VCaP (cell line): ENCODE measurements around the gene RUSC1.
A peak's percentile ranks its signal among the peaks of the same experiment; 100 is the strongest.

Experiments
- H3K27ac ChIP-seq: fragments of 450-650 bp; 2 replicates; pipeline ENCODE4 v1.5.1; 2017
- TF ChIP-seq, protein P1 (sequence below): fragments of 450-650 bp; conservative IDR thresholded peaks from 2 replicates; pipeline ENCODE4 v1.5.1; 2017; ENCODE audit warnings: mild to moderate bottlenecking, moderate library complexity

Gene RUSC1

DNA sequence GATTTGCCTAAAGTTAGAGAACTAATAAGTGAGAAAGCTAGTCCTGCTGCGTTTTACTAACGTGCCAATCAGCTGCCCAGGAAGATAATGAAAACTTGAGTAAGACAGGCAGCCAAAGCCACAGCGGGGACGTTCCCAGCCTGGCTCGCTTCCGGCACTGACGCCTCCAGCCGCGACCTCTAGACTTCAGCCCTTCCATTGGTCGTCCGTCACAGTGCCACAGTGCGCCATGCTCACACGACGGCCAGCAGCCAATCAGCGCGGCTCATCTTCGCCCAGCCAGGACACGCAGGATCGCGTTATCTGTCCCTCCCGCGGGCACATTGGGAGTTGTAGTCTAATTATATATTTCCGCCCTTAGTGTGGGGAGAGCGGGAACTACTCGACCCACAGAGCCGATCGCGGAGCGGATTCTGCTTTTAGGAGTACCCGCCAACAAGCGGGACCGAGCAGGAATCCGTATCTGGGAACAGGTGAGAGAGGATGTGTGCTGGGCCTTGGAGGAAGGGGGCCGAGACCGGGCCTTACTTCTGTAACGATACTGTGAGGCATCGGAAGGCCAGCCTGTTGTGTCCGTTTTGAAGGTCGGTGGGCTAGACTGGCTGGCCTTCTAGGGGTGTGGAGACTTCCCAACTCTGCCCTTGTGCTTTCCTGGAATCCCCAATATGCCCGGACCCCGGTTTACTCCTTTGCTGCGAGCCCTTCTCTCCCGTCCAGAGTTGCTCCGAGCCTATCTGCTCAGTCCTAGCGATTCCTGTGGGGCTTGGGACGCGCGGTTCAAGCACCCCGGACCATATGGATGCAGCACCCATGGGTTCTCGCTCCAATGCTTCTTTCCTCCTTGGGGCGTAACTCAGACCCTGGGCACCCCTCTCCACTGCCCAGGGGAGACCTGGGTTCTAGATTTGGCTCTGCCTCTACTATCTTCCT is 11.9 kb upstream of the RUSC1 start, which contains the start of gene FDPS:
Gene FDPS (plus strand): TSS at position 374 of the 930 bp plus-strand sequence. CDS start 924 bp downstream, outside the sequence.
- TF ChIP-seq, protein P1, sequence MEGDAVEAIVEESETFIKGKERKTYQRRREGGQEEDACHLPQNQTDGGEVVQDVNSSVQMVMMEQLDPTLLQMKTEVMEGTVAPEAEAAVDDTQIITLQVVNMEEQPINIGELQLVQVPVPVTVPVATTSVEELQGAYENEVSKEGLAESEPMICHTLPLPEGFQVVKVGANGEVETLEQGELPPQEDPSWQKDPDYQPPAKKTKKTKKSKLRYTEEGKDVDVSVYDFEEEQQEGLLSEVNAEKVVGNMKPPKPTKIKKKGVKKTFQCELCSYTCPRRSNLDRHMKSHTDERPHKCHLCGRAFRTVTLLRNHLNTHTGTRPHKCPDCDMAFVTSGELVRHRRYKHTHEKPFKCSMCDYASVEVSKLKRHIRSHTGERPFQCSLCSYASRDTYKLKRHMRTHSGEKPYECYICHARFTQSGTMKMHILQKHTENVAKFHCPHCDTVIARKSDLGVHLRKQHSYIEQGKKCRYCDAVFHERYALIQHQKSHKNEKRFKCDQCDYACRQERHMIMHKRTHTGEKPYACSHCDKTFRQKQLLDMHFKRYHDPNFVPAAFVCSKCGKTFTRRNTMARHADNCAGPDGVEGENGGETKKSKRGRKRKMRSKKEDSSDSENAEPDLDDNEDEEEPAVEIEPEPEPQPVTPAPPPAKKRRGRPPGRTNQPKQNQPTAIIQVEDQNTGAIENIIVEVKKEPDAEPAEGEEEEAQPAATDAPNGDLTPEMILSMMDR, result no peak
- peak within 1 kb of the TSS; percentile 88 for H3K27ac ChIP-seq

DNA sequence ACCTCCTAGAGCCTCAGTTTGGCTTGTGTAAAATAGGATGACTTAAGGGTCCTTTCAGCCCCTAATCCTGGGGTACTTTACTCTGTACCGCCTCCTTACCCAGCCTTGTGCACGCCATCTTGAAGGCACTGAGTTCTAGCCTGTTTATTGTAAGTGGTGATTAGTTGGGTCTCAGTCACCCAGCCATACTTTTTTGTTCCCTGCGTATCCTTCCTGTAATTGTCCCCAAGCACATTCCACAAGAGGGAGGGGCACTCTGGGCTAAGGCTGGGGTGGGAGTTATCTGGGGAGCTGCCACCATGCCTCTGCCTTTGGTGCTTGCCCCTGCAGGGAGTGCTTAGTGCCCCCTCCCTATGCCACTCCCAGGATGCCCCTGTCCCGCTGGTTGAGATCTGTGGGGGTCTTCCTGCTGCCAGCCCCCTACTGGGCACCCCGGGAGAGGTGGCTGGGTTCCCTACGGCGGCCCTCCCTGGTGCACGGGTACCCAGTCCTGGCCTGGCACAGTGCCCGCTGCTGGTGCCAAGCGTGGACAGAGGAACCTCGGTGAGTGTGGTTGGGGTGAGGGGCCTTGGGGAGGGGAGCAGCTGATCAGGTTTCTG is 11.2 kb upstream of the RUSC1 start:
- TF ChIP-seq, protein P1, result no peak
- peak overlapping the region; percentile 88 for H3K27ac ChIP-seq

DNA sequence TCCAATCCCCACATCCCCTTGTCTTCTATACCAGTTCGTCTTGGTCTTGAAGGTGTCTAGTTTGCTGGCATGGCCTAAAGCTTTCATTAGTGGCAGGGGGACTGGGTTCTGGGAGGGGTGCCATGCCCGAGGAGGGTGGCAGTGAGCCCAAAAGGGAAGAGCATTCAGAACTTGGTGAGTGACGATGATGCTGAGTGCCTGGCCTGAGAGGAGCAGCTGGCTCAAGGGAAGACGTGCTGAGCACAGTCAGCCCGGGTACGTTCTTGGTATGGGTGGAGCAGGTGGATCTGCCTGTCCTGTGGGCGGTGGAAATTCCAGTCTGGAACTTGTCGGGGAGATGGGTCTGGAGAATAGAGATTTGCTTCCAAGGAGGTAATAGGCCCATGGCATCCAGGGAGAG is 7.4 kb upstream of the RUSC1 start:
- no peak overlapping the region for H3K27ac ChIP-seq

DNA sequence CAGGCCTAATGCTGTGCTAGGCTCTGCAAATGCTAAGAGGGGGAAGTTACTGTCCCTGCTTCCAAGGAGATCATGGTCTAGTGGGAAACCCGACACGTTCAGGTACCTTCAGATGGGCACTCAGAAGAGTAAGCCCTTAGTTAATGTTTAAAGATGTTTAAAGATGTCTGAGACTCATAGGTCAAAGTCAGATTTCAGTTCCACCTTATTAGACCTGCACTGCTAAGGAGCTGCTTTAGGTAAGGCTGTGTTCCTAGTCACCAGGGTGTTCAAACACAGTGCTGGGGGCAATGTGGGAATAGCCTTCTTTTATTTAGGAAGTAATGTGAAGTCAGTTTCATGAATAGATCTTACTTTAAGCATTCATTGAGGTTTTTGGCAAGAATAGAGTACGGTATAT is 3.8 kb upstream of the RUSC1 start:
- TF ChIP-seq, protein P1, result no peak
- no peak overlapping the region for H3K27ac ChIP-seq

More for the DNA sequence above, 7.4 kb upstream of the RUSC1 start:
- TF ChIP-seq, protein P1, result no peak

DNA sequence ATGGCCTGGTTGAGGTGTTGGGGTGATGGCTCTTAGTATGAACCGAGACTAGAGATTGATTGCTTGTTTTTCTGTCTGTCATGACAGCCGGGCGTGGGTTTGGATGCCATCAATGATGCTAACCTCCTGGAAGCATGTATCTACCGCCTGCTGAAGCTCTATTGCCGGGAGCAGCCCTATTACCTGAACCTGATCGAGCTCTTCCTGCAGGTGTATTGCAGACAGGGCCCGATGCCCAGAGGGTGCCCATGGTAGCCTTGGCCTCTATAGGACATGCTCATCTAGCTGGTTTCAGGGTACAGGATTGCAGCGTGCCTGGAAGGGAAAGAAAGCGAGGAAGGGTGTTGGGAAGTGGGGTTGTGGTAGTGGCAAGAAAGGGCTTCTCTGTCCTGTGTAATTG is 2.6 kb upstream of the RUSC1 start:
- TF ChIP-seq, protein P1, result no peak
- H3K27ac ChIP-seq, result no peak overlapping the region

DNA sequence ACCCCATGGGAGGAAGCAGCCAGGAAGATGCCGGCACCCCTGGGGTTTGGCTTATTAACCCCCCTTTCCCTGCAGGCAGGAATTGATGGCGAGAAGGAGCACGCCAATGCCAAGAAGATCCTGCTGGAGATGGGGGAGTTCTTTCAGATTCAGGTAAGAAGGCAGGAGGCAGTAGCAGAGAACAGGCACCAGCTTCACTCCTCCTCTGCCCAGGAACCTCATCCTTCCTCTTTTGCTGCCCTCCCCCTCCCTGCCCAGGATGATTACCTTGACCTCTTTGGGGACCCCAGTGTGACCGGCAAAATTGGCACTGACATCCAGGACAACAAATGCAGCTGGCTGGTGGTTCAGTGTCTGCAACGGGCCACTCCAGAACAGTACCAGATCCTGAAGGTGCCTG is 1.2 kb upstream of the RUSC1 start:
- H3K27ac ChIP-seq, result 0 out of 2 replicates have a peak overlapping the region, but pooled peaks have one; percentile 86
- TF ChIP-seq, protein P1, result no peak

DNA sequence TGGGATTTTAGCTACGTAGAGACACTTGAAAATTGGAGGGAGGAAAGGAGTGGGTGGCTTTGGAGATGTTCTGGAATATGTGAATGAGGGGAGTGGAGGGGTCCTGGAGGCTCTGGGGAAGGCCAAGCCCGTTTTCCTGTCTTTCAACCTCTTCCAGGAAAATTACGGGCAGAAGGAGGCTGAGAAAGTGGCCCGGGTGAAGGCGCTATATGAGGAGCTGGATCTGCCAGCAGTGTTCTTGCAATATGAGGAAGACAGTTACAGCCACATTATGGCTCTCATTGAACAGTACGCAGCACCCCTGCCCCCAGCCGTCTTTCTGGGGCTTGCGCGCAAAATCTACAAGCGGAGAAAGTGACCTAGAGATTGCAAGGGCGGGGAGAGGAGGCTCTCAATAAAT is 442 bp upstream of the RUSC1 start:
- TF ChIP-seq, protein P1, result no peak
- H3K27ac ChIP-seq, result peak overlapping the region; percentile 86; the same call in 1 of the 2 replicates
